ENCODE data around the gene POLR3F.
"Not testable (repeated sequence)": the region's sequence is repeated elsewhere in the genome, so short reads cannot be mapped to it uniquely, and the experiment has no call there.

Gene POLR3F, protein sequence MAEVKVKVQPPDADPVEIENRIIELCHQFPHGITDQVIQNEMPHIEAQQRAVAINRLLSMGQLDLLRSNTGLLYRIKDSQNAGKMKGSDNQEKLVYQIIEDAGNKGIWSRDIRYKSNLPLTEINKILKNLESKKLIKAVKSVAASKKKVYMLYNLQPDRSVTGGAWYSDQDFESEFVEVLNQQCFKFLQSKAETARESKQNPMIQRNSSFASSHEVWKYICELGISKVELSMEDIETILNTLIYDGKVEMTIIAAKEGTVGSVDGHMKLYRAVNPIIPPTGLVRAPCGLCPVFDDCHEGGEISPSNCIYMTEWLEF

DNA sequence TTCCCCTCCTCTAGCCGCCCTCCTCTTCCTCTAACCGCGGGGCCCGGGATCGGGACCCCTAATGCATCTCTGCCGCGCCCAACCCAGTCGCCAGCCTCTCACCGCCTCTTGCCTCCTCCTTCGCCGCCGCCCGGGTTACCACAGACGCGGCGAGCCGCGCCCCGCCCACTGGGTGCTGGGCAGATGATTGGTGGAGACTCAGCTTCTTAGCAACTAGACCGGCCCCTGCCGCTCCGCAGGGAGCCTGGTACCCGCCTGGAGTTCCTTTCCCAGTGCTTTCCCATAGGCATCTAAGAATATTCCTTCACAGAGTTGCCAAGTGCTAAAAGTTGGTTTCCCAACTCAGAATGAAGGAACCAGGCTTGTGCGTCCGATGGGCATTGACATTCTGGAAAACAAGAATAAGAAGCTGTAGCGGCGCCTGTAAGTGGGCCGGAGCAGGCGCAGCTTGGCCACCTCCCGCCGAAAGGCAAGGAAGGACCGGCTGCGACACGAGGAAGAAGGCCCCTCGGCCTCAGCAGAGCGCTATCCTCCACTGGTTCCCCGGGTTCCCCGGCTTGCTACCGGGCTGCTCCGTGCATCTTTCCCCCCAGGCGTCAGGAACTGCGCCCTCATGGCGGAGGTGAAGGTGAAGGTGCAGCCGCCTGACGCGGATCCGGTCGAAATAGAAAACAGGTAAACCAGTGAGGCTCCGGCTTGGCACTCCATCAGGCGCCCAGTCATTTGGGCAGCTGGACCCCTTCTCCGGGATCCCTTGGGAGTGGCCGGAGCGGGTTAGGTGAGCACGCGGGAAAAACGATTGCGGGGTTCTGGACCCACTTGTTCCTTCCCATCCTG is at the start of gene POLR3F, which contains the start of gene DZANK1:
TSS of gene POLR3F (plus strand) at position 497 of the 837 bp plus-strand sequence. CDS start at position 614, 117 bp downstream.
TSS of gene DZANK1 (minus strand) at position 137 of the 837 bp plus-strand sequence. CDS start 1,672 bp downstream, outside the sequence.
- DNase-seq, result peak; percentile 89

DNA sequence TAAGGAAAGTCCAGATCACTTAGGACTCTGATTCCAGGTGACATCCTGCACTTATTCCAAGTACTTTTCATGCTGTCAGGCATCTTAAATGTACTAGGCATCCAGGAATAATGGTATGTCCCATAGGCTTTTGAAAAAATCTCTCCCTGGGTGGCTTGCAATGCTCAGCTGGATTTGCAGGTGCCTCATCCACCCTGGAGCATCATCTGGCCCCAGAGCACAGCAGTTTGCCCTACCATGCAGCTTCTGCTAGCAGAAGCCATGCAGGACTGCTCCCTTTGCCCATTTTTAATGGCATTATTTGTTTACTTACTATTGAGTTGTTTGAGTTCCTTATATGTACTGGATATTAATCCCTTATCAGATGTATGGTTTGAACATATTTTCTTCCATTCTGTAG is 45.6 kb upstream of the POLR3F start:
- DNase-seq, result no peak

DNA sequence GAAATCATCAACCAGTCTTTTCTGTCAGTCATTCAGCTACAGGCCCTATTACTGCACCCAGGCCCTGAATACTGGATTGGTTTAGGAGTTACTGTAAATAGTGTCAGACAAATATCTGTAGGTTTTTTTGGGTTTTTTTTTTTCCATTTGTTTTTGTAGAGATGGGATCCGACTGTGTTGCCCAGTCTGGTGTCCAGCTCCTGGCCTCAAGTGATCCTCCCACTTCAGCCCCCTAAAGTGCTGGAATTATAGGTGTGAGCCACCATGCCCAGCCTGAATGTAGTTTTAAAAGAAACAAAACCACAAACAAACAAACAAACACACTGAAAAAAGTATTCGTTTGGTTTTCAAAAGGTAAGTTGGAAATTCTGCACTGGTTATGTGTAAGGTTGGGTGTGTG is 40.0 kb upstream of the POLR3F start:
- DNase-seq, result no peak

DNA sequence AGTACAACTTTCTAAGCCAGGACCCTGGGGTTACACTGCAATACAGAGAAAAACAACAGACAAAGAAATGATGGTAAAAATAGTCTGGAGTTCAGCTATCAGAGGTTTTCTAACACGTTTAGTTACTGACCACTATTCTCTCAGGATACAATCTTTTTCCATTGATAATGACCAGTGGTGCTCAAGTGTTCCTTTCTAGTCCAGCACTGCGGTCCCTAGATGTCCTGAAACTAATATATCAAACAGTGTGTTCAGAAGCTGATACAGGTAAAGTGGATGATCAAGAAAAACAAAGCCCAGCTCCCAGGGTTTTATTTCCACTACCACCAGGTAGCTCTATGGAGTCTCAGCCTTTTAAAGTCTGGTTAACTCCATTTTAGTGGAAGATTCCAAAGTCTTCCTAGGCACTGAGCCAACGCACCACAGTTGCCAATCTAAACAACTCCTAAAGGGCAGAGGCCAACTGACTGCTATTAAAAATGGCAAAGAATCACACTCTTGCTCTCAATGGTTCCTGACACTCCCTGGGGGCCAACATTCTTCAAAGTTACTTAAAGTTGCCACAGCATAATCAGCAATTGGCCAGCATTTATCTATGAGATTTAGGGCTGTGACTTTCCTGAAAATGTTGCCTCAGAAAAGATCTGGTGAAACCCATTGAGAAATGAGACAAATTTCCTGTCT is 38.6 kb upstream of the POLR3F start:
- no peak for DNase-seq

DNA sequence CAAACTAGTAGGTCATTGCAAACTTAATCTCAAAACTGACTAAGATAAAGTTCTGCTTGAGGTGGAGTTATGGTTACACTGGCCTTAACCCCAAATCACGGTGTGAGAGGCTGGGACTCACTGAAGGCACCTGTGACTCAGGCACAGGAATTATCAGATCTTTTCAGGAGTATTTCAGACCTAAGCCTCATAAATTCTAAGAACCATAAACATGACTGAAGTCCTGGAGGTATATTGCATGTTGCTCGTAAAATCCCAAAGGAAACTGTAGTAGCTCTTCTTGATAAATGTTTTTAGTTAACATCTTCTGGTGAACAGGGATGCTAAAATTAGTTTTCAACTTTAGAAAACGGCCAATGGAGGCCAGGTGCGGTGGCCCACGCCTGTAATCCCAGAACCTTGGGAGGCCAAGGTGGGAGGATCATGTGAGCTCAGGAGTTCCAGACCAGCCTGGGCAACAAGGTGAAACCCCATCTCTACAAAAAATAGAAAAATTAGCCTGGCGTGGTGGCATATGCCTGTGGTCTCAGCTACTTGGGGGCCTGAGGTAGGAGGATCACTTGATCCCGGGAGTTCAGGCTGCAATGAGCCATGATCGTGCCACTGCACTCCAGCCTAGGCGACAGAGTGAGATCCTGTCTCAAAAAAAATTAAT is 36.9 kb upstream of the POLR3F start:
- no peak for DNase-seq

DNA sequence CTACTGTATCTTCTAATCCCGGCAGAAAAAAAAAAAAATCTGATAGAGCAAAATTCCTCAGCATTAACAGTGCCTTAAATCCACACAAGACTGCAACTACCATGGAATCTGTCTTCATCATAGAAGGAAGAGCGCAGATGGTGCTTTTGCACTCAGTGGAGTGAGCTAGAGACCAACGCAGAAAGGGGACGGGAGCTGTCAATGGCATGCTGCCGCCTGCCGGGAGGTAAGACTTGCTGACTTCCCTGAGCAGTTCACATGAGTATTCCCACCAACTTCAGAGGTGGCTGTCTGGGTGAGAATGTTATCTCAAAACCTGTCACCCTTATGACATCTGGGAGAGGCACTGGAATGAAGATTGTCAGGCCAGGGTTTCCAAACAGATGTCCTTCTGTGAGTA is 36.0 kb upstream of the POLR3F start:
- DNase-seq, result no peak

DNA sequence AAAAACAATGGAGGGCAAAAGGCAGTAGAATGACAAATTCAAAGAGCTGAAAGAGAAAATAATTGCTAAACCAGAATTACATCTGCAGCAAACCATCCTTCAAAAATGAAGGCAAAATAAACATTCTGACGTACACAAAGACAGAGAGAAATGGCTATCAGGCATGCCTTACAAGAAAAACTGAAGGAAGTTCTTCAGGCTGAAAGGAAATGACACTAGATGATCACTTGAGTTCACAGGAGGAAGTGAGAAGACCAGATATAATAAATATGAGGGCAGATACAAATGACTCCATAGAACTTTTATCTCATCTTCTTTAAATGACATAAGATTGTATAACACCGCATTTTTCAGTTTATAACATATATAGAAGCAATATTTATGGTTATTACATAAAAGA is 30.3 kb upstream of the POLR3F start:
- no peak for DNase-seq

DNA sequence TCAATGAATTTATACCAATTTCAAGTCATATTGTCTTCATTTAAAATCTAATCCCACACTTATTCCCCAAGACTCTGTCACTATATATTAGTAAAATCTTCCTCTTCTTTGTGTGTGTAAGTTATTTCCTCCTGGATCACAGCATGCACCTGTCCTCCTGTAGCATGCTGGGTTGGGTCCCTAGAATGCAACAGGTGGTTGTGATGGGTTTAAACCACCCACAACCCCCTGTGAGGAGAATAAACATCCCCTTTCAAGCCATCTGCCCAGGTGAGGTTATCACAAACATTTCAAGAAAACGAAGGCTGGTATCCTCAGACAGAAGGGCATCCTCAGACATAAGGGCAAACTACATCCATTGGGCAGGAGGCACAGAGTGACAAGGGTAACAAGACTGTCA is 26.8 kb upstream of the POLR3F start:
- no peak for DNase-seq

DNA sequence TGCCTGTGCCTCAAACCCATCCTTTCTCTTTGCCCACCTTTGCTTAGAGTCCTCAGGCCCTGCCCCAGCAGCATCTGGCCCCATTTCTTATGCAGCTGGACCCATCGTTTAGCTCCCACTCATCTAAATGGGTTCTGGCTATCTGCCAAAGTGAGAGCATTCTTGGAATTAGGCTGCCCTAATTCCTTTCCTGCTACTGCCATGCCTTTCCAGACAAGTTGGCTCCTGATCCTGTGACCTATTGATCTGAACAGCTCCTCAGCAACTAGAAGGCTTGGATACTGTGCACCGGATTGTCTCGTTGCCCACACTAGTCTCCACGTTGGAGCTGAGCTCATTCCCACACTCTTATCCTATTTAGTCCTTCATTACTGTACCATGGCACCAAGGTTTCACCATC is 23.3 kb upstream of the POLR3F start:
- no peak for DNase-seq

DNA sequence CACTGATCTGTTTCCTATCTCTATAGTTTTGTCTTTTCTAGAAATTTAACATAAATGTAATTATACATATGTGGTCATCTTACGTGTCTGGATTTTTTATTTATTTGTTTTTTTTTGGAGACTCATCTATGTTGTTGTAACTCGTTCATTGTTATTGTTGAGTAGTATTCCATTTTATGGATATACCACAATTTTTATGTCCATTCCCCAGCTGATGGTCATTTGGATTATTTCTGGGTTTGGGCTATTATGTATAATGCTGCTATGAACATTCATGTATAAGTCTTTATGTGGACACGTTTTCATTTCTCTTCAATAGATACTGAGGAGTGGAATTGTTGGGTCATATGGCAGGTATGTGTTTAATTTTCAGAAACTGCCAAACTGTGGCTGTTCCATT is 10.6 kb upstream of the POLR3F start:
- no peak for DNase-seq

DNA sequence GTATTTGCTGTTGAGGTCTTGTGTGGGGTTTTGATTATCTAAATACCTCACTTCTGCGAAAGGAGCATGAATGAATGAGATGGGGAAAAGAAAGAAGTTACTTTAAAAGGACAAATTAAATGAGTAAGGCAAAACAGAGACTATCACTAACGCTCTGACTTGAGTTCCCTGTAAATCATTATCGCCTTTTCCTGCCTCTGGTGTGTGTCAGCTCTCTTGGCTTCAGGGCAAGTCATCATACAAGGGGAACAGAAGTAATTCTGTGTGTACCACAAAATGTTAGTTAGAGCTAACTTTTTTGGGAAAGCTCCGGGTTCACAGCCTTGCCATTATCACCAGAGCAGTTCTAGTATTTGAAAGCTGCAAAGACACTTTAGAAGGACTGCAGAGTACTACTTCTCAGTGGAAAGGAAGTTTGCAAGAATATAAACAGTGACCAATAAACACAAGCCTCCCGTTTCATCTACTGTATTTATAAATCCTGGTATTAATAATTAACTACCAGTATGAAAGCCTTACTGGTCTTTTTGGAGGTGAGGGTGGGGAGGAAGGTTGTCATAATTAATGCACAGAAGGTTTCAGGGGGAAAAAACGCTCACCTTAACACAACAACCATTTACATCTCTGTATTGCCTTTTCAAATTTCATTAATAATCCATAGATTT is 1.5 kb upstream of the POLR3F start:
- DNase-seq, result no peak

DNA sequence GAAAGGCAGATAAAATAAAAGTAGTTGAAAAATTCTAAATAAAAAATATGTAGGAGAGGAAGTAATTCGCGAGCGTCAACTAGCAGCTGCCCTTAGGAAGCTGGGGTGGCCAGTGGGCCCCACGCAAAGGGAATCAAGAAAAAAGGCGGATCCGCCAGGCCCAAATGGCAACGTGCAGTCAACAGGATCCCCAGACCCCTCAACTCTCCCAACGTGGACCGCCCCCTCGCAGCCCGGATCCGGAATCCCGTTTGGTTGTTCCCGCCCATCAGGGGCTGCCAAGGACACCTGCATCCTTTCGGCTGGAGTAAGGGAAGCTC is 656 bp upstream of the POLR3F start:
- DNase-seq, result no peak

DNA sequence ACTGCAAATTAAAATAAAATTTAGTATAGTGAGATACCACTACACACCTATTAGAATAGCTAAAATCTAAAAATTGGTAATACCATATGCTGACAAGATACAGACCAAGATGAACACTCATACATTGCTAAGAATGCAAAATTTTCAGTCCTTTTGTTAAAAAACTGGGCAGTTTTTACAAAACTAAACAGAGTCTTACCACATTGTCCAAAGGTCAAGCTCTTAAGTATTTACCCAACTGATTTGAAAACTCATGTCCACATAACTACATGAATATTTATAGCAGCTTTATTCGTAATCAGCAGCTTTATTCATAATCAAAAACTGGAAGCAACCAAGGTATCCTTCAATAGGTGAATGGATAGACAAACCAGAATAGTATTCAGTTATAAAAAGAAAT is 10.0 kb downstream of the POLR3F start:
- DNase-seq, result no peak

DNA sequence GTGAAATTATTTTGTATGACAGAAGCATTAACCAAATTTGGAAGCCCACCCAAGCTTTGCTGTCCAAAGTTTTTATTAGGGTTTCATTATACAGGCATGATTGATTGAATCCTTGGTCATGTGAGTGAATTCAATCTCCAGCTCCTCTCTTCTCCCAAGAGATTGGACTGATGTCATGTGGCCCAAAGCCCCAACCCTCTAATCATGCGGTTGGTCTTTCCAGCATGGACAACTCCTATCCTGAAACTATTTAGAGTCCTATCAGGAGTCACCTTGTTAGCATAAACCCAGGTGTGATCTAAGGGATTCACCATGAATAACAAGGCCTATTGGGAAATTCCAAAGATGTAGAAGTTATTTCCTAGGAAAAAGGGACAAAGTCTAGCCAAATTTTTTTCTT is 10.6 kb downstream of the POLR3F start:
- no peak for DNase-seq

DNA sequence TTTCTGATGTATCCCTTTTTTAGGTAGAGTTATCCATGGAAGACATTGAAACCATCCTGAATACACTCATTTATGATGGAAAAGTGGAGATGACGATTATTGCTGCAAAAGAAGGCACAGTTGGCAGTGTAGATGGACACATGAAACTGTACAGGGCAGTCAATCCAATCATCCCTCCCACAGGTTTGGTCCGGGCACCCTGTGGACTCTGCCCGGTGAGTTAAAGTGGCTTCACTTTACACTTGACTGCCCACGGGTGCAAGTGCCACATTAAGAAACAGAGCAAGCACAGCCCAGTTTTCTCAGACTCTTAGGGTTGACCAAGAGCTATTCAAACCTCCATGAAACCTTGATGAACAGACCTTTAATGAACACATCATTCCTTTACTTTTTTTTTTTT is 14.4 kb downstream of the POLR3F start:
- DNase-seq, result no peak

DNA sequence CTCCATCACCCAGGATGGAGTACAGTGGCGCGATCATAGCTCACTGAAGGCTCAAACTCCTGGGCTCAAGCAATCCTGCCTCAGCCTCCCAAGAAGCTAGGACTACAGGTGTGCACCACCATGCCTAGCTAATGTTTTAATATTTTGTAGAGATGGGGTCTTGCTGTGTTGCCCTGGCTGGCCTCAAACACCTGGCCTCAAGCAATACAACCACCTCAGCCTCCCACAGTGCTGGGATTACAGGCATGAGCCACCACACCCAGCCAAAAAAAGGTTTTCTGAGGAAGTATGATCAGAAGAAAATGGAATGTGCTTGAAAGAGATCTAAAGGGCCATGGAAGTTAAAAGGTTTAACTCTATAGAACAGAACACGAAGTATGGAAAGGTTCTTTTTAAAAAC is 21.1 kb downstream of the POLR3F start:
- DNase-seq, result no peak

DNA sequence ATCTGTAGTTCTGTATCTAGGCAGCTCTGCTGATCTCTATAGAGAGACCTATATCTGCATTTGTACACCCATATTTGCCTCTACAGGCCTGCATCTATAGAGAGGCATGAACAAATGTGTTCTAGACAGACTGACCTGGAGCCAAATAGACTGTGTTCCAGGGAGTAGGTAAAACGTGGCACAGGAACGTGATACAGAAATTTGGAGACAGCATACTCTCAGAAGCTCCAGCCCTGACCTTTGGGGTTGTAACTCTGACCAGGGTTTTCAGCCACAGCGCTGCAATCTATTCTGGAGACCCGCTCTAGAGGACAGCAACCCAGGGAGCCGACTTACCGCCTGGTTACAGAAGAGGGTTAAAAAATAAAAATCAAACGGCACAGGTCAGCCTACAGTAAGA is 28.9 kb downstream of the POLR3F start:
- no peak for DNase-seq

DNA sequence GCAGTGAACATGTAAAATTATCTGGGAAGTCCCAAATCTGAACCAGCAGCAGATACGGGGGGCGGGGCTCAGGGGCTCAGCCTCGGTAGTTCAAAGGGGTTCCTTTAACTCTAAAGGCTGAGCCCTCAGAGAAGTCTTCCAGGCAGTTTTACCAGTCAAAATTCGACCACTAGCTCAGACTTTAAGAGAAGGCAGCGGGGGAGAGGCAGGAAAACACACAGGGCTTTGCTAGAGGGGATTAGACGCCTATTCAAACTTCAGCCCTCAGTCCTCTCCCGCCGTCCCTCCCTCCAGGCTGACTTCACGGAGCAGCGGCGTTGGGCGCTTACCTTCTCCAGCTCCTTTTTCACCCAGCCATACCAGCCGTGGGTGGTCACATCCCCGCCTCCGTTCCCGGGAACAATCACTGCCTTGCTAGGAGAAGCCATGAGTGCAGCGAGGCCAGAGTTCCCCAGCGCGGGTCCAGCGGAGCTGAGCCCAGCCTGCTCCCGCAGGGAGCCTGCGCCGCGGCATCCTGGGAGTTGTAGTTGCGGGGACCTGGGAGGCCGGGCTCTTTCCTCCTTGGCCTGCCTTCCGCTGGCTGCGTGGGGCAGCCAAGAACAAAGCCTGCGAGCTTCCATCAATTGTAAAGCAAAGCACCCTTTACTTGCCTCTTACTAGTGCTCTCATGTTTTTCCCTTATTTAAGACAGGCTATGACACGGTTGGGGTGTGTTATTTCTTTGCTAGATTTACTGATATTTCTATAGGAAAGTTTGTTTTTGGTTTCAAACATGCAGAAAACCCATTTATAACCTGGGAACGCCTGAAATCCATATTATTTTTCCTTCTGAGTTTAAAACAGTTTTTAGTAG is 29.8 kb downstream of the POLR3F start, which contains the start of gene RBBP9:
TSS of gene RBBP9 (minus strand) at position 486 of the 853 bp plus-strand sequence. CDS start at position 428, 58 bp downstream.
- DNase-seq, result peak; percentile 65

DNA sequence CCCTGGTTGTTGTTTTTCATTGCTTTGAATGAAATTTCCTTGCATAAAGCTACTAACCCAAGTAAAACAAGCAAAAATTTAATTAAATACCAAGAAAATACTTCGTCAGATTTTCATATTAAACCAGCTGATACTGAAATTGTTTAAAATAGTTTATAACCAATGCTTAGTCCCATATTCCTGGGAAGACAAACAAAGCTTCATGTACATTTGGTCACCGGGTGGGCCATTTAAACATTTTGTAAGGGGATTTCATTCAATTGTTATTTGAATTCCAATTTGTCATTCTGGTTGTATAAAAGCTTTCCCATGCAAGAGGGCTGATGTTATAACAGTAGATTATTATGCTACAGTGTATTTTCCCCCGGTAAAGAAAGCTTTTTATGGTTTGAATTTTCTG is 30.4 kb downstream of the POLR3F start:
- DNase-seq, result no peak

DNA sequence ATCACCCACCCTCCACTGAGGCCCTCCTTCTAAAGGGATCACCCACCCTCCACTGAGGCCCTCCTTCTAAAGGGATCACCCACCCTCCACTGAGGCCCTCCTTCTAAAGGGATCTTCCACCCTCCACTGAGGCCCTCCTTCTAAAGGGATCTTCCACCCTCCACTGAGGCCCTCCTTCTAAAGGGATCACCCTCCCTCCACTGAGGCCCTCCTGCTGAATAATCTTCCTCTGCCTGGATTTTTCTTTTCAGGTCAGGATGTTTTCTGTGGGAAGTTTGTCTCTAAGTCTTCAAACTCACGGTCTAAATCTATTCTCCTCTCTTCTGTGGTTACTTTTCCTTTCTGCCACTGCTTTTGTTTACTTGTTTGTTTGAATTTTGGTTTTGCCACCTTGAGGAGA is 34.5 kb downstream of the POLR3F start:
- DNase-seq, result not testable (repeated sequence)

DNA sequence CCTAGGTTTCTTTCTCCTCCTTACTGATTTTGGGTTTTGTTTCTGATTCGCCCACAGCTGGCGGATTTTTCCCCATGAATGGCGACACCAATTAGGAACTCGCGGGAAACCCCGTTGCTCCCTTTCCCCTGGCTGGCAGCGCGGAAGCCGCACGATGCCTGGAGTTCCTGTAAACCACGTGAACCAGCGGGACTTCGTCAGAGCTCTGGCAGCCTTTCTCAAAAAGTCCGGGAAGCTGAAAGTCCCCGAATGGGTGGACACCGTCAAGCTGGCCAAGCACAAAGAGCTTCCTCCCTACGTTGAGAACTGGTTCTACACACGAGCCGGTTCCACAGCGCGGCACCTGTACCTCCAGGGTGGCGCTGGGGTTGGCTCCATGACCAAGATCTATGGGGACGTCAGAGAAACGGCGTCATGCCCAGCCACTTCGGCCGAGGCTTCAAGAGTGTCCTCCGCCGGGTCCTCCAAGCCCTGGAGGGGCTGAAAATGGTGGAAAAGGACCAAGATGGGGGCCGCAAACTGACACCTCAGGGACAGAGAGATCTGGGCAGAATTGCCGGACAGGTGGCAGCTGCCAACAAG is 37.4 kb downstream of the POLR3F start:
- no peak for DNase-seq

All from activated gamma-delta T cell treated with Interleukin-2 at 50 U/mL for 16 hours (primary cell).